Upper lobe of right lung (tissue), 1 donor: ENCODE measurements around the gene SPATA18. TPM values are rescaled to one million over a fixed set of nuclear protein-coding genes. Genes with fewer than 3 reads are reported as not detected.
"Not testable (repeated sequence)": the region's sequence is repeated elsewhere in the genome, so short reads cannot be mapped to it uniquely, and the experiment has no call there.

ENCODE experiments used
- ATAC-seq: fragments of 200-7000 bp; cut with Tn5 transposase; one replicate; pipeline ENCODE4 v1.9.1; 2020; ENCODE audit warnings: mild to moderate bottlenecking, moderate library complexity
- DNase-seq: peaks from one replicate; pipeline ENCODE4 v3.0.0-alpha.2; 2020
- H3K27ac ChIP-seq: fragments of 200-600 bp; one replicate; pipeline ENCODE4 v1.8.0; 2022
- H3K27me3 ChIP-seq: fragments of 200-600 bp; one replicate; pipeline ENCODE4 v1.8.0; 2022; ENCODE audit warnings: mild to moderate bottlenecking
- H3K36me3 ChIP-seq: fragments of 200-600 bp; one replicate; pipeline ENCODE4 v1.8.0; 2022
- H3K4me1 ChIP-seq: fragments of 200-600 bp; one replicate; pipeline ENCODE4 v1.8.0; 2022
- H3K4me3 ChIP-seq: fragments of 200-600 bp; one replicate; pipeline ENCODE4 v1.8.0; 2022; ENCODE audit warnings: mild to moderate bottlenecking
- H3K9me3 ChIP-seq: fragments of 200-600 bp; one replicate; pipeline ENCODE4 v1.8.0; 2022
- CTCF ChIP-seq: fragments of 200-600 bp; IDR thresholded peaks from one replicate; pipeline ENCODE4 v1.8.0; 2022; ENCODE audit warnings: antibody characterized with exemption
- intact Hi-C: fragments of 100-400 bp; cut with DNase I; formaldehyde crosslinking; loops from one replicate; pipeline ENCODE4 v1.11.0; 2022
- total RNA-seq: library from RNA; stranded (reverse); fragmentation: NEBNext Ultra II Directional; extraction: Animal tissue kit (Norgen Biotek cat#: 25700); gene quantifications from one replicate; pipeline ENCODE4 v1.2.1, GENCODE V29; 2021
- donor health status: DM: no; HTN: yes; CAD: no; lungs with severe emphysema.

Gene SPATA18
- total RNA-seq, 1 donor from 2014 or later: 17.3 TPM

GRCh38 chr4:52071791-52072546 lies 20.9 kb downstream of the SPATA18 start:
- Histone ChIP-seq H3K27me3 (peaks cover 5% of the 10 kb centered on the region), H3K4me3 (no peak overlapping the region), H3K27ac (no peak overlapping the region), H3K36me3 (no peaks in the 10 kb centered on the region), H3K9me3 (no peaks in the 10 kb centered on the region), H3K4me1 (no peaks in the 10 kb centered on the region)
- no peak for TF ChIP-seq CTCF
- ATAC-seq (no peak), DNase-seq (no peak)
- intact Hi-C loops: no loop called here

GRCh38 chr4:52076731-52077130 lies 25.6 kb downstream of the SPATA18 start:
- no peaks in the 10 kb centered on the region for H3K36me3 ChIP-seq
- TF ChIP-seq CTCF: no peak
- peak; percentile 39 for ATAC-seq
- peaks cover 5% of the 10 kb centered on the region for H3K27me3 ChIP-seq
- no peaks in the 10 kb centered on the region for H3K4me1 ChIP-seq
- no peak overlapping the region for H3K4me3 ChIP-seq
- intact Hi-C loops: no loop called here
- no peak overlapping the region for H3K27ac ChIP-seq
- no peaks in the 10 kb centered on the region for H3K9me3 ChIP-seq
- no peak for DNase-seq

- no peak for TF ChIP-seq CTCF
- DNase-seq (no peak), ATAC-seq (no peak)
- H3K27ac ChIP-seq: no peak overlapping the region
- intact Hi-C loops: no loop called here
- H3K4me1 ChIP-seq: no peaks in the 10 kb centered on the region
- H3K36me3 ChIP-seq: no peaks in the 10 kb centered on the region
- no peaks in the 10 kb centered on the region for H3K9me3 ChIP-seq
- H3K27me3 ChIP-seq: no peaks in the 10 kb centered on the region
- H3K4me3 ChIP-seq: no peak overlapping the region
Measured at GRCh38 chr4:52079659-52080058, 28.6 kb downstream of the SPATA18 start.

GRCh38 chr4:52081216-52081615 lies 30.1 kb downstream of the SPATA18 start:
- Histone ChIP-seq H3K9me3 (no peaks in the 10 kb centered on the region), H3K27ac (no peak overlapping the region), H3K4me1 (no peaks in the 10 kb centered on the region), H3K27me3 (no peaks in the 10 kb centered on the region), H3K4me3 (no peak overlapping the region), H3K36me3 (no peaks in the 10 kb centered on the region)
- DNase-seq (no peak), ATAC-seq (no peak)
- no peak for TF ChIP-seq CTCF
- intact Hi-C loops: no loop called here

- H3K4me1 ChIP-seq, DNase-seq, H3K36me3 ChIP-seq, H3K27me3 ChIP-seq, H3K4me3 ChIP-seq, H3K27ac ChIP-seq, ATAC-seq, intact Hi-C loops, H3K9me3 ChIP-seq: not testable (repeated sequence)
Measured at GRCh38 chr4:52086425-52086824, 35.3 kb downstream of the SPATA18 start.

- DNase-seq (no peak), ATAC-seq (no peak)
- no peak for TF ChIP-seq CTCF
- H3K27ac ChIP-seq: no peak overlapping the region
- H3K27me3 ChIP-seq: no peaks in the 10 kb centered on the region
- no peaks in the 10 kb centered on the region for H3K36me3 ChIP-seq
- no peaks in the 10 kb centered on the region for H3K4me1 ChIP-seq
- H3K9me3 ChIP-seq: no peaks in the 10 kb centered on the region
- no peak overlapping the region for H3K4me3 ChIP-seq
- intact Hi-C loops: no loop called here
Measured at GRCh38 chr4:52091801-52092200, 40.7 kb downstream of the SPATA18 start.
